HUES48 (cell line): Measurements from ENCODE around the gene RAB17.

Source experiments
- H3K27ac ChIP-seq: one replicate; pipeline ENCODE4 v1.7.0; 2013; ENCODE audit warnings: low read depth, low read length, inconsistent platforms
- H3K27me3 ChIP-seq: 2 replicates; pipeline ENCODE4 v1.6.1; 2013; ENCODE audit warnings: mild to moderate bottlenecking, low read length; ENCODE audit not compliant: control insufficient read depth, insufficient read depth
- H3K36me3 ChIP-seq: 2 replicates; pipeline ENCODE4 v1.6.1; 2013; ENCODE audit warnings: low read length; ENCODE audit not compliant: control insufficient read depth, insufficient read depth
- H3K4me1 ChIP-seq: 2 replicates; pipeline ENCODE4 v1.6.1; 2013; ENCODE audit warnings: mild to moderate bottlenecking, low read length; ENCODE audit not compliant: control insufficient read depth, insufficient read depth
- H3K4me3 ChIP-seq: 2 replicates; pipeline ENCODE4 v1.5.1; 2013; ENCODE audit warnings: mild to moderate bottlenecking, low read depth, low read length
- H3K9ac ChIP-seq: 2 replicates; pipeline ENCODE4 v1.6.1; 2013; ENCODE audit warnings: mild to moderate bottlenecking, low read depth, low read length, moderate library complexity
- H3K9me3 ChIP-seq: 2 replicates; pipeline ENCODE4 v1.6.1; 2013; ENCODE audit warnings: low read length; ENCODE audit not compliant: control insufficient read depth, insufficient read depth

RAB17 gene

GRCh38 chr2:237585590-237586221 is 4.8 kb downstream of the RAB17 start:
- peaks cover 18% of the 10 kb centered on the region for H3K36me3 ChIP-seq
- H3K4me1 ChIP-seq, result peaks cover 33% of the 10 kb centered on the region
- H3K27ac ChIP-seq, result no peak overlapping the region
- H3K4me3 ChIP-seq, result no peak overlapping the region
- no peaks in the 10 kb centered on the region for H3K27me3 ChIP-seq
- no peak overlapping the region for H3K9ac ChIP-seq
- H3K9me3 ChIP-seq, result no peaks in the 10 kb centered on the region

DNA sequence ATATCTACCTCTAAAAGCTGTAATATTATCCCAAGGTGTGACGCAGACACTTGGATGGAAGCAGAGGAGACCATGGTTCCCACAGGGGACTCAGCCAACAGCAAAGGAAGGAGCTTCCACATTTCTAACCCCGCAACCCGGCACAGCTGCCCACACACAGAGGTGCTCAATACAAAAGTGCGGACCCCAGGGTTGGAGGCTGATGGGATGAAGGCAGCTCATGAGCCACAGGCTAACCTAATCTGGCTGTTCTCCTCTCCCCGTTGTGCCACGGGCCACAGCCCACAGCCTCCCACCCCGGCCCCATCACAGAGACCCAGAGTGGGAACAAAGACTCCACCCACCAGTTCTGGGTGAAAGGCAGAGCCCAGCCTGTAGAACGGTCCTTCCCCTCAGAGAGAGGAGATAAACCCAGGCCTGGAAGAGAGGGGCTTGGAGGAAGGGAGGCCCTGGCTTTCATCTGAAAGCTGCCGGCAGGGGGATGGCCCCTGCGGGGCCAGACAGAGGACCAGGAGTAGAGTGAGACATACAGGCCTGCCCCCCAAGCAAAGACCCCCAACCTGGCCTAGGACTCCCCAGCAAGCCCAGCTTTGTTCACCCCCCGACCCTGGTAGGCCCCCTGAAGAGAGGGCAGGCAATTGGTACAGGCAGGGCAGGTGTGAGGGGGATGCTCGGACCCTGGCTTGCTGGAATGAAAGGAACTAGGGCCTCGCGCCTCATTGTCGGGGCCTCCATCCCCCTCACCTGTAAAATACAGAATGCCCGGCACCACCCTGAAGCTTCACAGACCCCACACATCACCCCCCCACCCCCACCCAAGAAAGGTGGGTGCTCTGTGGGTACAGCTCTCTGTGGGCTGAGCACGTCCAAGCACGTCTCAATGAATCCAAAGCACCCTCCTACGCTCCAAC is 6.9 kb downstream of the RAB17 start:
- Histone ChIP-seq H3K4me1 (peaks cover 27% of the 10 kb centered on the region), H3K36me3 (peaks cover 27% of the 10 kb centered on the region), H3K4me3 (no peak overlapping the region), H3K9me3 (no peaks in the 10 kb centered on the region), H3K27me3 (no peaks in the 10 kb centered on the region), H3K27ac (no peak overlapping the region), H3K9ac (no peak overlapping the region)

DNA sequence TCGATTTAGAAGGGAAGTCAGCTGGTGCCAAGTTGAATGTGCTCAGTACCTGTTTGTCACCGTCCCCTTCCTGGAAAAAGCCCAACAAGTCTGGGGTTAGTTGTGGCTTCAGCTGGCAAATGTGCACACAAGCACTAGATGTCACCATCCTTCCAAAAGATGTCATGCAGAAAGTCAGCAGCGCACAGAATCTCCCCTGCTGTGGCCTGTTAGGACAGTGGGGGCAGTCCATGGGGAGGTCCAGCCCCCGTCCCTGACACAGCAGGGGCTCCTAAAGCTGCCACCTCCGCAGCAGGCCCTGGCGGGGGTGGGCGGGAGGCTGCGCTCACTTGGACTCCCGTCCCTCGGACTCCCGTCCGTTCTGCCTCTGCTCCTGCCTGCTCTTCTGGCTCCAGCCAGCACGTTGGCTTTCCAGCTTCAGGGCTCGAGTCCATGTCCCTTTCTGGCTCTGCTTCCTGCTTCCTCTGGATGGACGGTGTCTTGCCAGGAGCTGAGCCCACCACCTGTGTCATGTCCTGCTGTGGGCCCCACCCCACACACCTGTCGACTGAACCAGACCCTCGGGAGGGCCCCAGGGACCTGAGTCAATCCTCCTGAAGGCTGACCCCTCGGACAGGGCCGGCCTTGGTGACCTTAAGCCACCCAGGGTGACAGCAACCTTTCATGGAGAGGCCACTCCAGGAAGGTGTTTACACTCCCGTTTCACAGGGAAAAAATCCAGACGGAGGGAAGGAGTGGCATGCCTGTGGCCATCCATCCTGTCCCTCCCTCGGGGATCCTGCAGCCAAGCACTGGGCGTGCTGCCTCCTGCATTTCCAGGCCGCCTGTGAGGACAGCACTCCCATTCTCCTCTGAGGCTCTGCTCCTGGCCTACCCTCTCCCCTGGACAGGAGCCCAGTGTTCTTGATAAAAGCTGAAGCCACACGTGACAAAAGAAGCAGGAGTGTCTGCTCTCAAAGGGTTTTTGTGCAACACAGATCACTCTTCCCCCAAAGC is 8.5 kb downstream of the RAB17 start:
- H3K4me3 ChIP-seq, result no peak overlapping the region
- peaks cover 40% of the 10 kb centered on the region for H3K36me3 ChIP-seq
- H3K4me1 ChIP-seq, result peaks cover 19% of the 10 kb centered on the region
- no peak overlapping the region for H3K27ac ChIP-seq
- H3K9ac ChIP-seq, result no peak overlapping the region
- H3K27me3 ChIP-seq, result no peaks in the 10 kb centered on the region
- H3K9me3 ChIP-seq, result no peaks in the 10 kb centered on the region

DNA sequence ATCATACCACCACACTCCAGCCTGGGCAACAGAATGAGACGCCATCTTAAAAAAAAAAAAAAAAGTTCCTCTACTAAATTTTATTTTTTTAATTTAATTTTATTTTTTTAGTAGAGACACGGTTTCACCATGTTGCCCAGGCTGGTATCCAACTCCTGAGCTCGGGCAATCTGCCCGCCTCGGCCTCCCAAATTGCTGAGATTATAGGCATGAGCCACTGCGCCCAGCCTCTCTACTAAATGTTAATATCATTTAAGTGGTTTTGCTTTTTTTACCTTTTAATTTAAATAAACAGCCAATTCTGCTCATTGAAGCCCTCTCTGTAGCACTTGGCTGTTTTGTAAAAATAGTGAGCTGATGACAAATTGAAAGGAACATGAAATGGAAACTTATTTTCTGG is 9.2 kb downstream of the RAB17 start:
- Histone ChIP-seq H3K27me3 (no peaks in the 10 kb centered on the region), H3K4me1 (peaks cover 14% of the 10 kb centered on the region), H3K27ac (no peak overlapping the region), H3K9ac (no peak overlapping the region), H3K36me3 (peaks cover 42% of the 10 kb centered on the region), H3K4me3 (no peak overlapping the region), H3K9me3 (no peaks in the 10 kb centered on the region)

- no peak overlapping the region for H3K4me3 ChIP-seq
- no peaks in the 10 kb centered on the region for H3K9me3 ChIP-seq
- peaks cover 32% of the 10 kb centered on the region for H3K36me3 ChIP-seq
- H3K9ac ChIP-seq, result no peak overlapping the region
- no peak overlapping the region for H3K27ac ChIP-seq
- H3K4me1 ChIP-seq, result peaks cover 5% of the 10 kb centered on the region; the same call in 1 of the 2 replicates
- no peaks in the 10 kb centered on the region for H3K27me3 ChIP-seq
Measured at GRCh38 chr2:237577956-237578870, 12.3 kb downstream of the RAB17 start.

- no peaks in the 10 kb centered on the region for H3K27me3 ChIP-seq
- H3K9ac ChIP-seq, result no peak overlapping the region
- H3K27ac ChIP-seq, result no peak overlapping the region
- H3K36me3 ChIP-seq, result peaks cover 32% of the 10 kb centered on the region
- H3K4me3 ChIP-seq, result no peak overlapping the region
- H3K9me3 ChIP-seq, result no peaks in the 10 kb centered on the region
- H3K4me1 ChIP-seq, result peaks cover 7% of the 10 kb centered on the region
Measured at GRCh38 chr2:237577458-237577857, 13.1 kb downstream of the RAB17 start.

DNA sequence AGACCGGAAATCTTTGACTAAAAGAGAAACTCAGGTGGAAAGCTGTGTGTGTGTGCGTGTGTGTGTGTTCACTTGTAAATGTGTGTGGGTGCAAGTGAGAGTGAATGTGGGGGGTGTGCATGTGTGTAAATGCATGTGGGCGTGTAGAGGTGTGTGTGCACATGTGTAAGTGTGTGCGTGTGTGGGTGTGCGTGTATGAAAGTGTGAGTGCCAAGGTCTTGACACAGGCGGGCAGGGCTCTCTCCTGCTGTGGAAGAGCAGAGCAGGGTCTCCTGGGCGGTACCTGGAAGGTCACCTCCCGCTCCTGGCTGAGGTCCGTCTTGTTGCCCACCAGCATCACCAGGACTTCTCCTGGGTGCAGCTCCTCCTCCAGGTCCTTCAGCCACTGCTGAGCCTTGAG is 13.6 kb downstream of the RAB17 start:
- Histone ChIP-seq H3K36me3 (peaks cover 32% of the 10 kb centered on the region), H3K4me1 (peaks cover 11% of the 10 kb centered on the region), H3K9me3 (no peaks in the 10 kb centered on the region), H3K27me3 (no peaks in the 10 kb centered on the region), H3K9ac (no peak overlapping the region), H3K4me3 (no peak overlapping the region), H3K27ac (no peak overlapping the region)

DNA sequence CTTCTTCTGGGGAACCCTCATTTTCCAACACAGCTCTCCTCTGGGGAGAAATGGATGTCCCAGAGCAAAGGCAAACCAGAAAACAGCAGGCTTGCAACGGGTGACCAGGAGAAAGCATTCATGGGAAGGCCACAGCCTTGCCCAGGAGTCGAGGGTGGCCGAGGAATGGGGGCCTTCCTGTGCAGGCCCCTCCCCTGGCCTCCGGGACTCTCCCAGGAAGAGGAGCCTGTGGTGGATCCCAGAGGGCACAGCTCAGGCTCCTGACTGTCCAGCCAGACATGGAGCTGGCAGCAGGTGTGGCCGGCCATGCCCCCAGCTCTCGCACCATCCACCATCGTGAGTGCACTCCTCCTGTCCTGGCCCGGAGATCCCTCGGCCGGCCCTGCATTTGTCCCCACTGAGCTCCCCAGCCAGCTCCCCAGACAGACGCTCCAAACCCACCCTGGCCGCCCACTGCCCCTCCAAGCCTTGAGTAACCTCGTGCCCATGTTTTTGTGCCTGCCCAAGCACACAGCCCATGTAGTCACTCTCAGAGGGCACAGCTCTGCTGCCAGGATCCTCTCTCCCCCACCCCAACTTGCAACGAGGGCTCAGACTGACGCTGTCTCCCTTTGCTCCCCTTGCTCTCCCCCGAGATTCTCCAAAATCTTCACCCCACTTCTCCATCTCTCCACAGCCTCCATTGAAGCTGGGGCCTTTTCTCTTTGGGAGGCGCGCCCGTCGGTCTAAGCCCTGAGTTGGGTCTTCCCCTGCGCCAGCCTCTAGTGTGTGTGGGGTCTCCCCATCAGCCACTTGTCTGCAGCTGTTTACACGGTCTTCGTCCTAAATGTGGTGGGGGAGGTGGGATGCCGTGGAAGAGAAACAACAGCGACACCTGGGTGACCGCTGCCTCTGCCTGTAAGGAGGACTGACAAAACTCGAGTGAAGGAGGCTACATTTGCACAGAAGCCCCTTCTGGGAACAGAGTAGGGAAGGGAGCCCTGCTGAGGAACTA is 14.4 kb downstream of the RAB17 start:
- Histone ChIP-seq H3K4me1 (peaks cover 9% of the 10 kb centered on the region; the same call in 1 of the 2 replicates), H3K27ac (no peak overlapping the region), H3K9ac (no peak overlapping the region), H3K4me3 (no peak overlapping the region), H3K36me3 (peaks cover 27% of the 10 kb centered on the region), H3K9me3 (no peaks in the 10 kb centered on the region), H3K27me3 (no peaks in the 10 kb centered on the region)
